ENCODE results near the gene ATE1. TPM values are rescaled to one million over a fixed set of nuclear protein-coding genes. Genes with fewer than 3 reads are reported as not detected.

ATE1 gene
- total and polyA plus RNA-seq, 2 of the 4 experiments (the other 2 are of a cell fraction) = 6.4 to 27.8 TPM

DNA sequence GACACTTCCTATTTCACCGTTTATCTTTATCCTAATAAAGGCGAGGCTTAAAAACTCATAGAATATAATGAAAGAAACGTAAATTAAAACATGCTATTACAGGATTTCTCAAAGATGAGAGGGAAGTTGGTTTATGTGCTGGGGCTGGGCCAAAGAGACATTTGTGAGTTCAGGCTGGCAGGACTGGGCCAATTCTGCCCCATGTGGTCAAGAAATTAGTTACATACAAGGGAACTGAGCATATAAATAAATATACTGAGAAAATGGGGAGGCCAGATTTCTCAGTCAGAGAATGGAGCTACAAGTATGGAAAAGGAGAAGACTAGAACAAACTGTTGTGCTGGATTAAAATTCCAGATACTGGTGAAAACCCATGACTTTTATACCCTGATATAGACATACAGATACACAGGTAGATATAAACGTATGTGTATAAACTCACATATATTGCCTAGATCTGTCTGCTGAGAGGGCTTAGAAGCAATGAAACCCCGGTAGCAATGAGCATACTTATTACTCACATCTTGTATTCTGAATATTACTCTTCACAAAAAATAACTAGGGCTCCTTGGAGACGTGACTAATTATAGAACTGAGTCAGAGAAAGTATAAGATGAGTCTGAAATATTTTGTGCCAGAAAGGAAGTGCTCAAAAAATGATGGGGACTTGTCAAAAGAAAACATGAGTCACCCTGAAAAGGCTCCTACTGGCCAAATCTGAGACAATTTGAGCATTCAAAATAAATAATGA lies 173.9 kb downstream of the ATE1 start:
- DNase-seq (peak; percentile 87), ATAC-seq (ENCODE audit: low read depth) (peak; percentile 92)
- Histone ChIP-seq H2AK5ac (ENCODE audit: low read depth, low read length) (no peak overlapping the region), H4K91ac (ENCODE audit: insufficient read depth, low read depth, low read length) (no peak overlapping the region), H4K8ac (ENCODE audit: low read depth in 2 of 2, low read length in 2 of 2) (no peak overlapping the region), H4K5ac (ENCODE audit: low read depth, low read length) (no peak overlapping the region), H2BK120ac (ENCODE audit: low read depth, low read length) (no peak overlapping the region), H3K4me2 (ENCODE audit: low read depth, low read length) (peak overlapping the region; percentile 59; the same call in 1 of the 2 replicates), H3K79me1 (ENCODE audit: low read depth in 1 of 2, low read length in 2 of 2) (no peaks in the 10 kb centered on the region), H2AK9ac (replicated peaks; ENCODE audit: low read depth, low read length, poor library complexity) (no peak overlapping the region), H2AFZ (replicated peaks; ENCODE audit: low read length, poor library complexity) (no peak overlapping the region), H3K4ac (ENCODE audit: low read depth, low read length) (no peak overlapping the region), H3K18ac (ENCODE audit: low read depth, low read length) (no peak overlapping the region), H3K4me3 (ENCODE audit: insufficient read depth, low read depth, low read length) (no peak overlapping the region), H3K36me3 (ENCODE audit: control insufficient read depth, insufficient read depth, low read length) (no peaks in the 10 kb centered on the region), H4K20me1 (ENCODE audit: insufficient read depth, low read length) (no peaks in the 10 kb centered on the region), H3K9me1 (ENCODE audit: insufficient read depth, low read length) (no peaks in the 10 kb centered on the region), H3K4me1 (ENCODE audit: control insufficient read depth, insufficient read depth, low read length) (no peaks in the 10 kb centered on the region), H2BK5ac (ENCODE audit: low read depth, low read length, poor library complexity, severe bottlenecking) (no peak overlapping the region), H2BK20ac (ENCODE audit: low read depth, low read length) (no peak overlapping the region), H3K56ac (ENCODE audit: extremely low read depth, insufficient read depth, low read length) (no peak overlapping the region), H3K9me3 (ENCODE audit: control insufficient read depth, insufficient read depth, low read length) (no peaks in the 10 kb centered on the region; the same call in 1 of the 2 replicates), H3K27me3 (ENCODE audit: control insufficient read depth, insufficient read depth, low read length) (no peaks in the 10 kb centered on the region), H3K14ac (replicated peaks; ENCODE audit: low read depth, low read length) (no peak overlapping the region), H3K27ac (ENCODE audit: insufficient read depth, low read length) (no peak overlapping the region), H3K9ac (ENCODE audit: low read depth, low read length) (no peak overlapping the region), H3K23ac (ENCODE audit: low read depth, low read length) (no peak overlapping the region), H2BK15ac (ENCODE audit: low read depth, low read length) (no peak overlapping the region)
- intact Hi-C loops (cut with micrococcal nuclease) = loop anchor here (5.0 kb wide), 1 partner anchor 807 kb away; no protein-coding TSS in a partner anchor
- TF ChIP-seq FOS (IDR thresholded peaks at IDR 0.05; ENCODE audit: low read depth, low read length) (peak; percentile 61; the same call in 1 of the 2 replicates), BHLHE40 (IDR thresholded peaks at IDR 0.05; ENCODE audit: low read depth, low read length) (peak; percentile 21; the same call in 1 of the 2 replicates), MAZ (IDR thresholded peaks at IDR 0.05; ENCODE audit: borderline replicate concordance, low read depth, low read length) (no peak), CHD1 (IDR thresholded peaks at IDR 0.05; ENCODE audit: low read depth, low read length) (no peak), RCOR1 (IDR thresholded peaks at IDR 0.05; ENCODE audit: insufficient replicate concordance, low read length) (no peak), RAD21 (IDR thresholded peaks at IDR 0.05; ENCODE audit: low read length) (peak; percentile 24; the same call in 1 of the 2 replicates), MXI1 (IDR thresholded peaks at IDR 0.05; ENCODE audit: borderline replicate concordance, low read depth, low read length) (no peak)
- TF ChIP-seq, protein P1, sequence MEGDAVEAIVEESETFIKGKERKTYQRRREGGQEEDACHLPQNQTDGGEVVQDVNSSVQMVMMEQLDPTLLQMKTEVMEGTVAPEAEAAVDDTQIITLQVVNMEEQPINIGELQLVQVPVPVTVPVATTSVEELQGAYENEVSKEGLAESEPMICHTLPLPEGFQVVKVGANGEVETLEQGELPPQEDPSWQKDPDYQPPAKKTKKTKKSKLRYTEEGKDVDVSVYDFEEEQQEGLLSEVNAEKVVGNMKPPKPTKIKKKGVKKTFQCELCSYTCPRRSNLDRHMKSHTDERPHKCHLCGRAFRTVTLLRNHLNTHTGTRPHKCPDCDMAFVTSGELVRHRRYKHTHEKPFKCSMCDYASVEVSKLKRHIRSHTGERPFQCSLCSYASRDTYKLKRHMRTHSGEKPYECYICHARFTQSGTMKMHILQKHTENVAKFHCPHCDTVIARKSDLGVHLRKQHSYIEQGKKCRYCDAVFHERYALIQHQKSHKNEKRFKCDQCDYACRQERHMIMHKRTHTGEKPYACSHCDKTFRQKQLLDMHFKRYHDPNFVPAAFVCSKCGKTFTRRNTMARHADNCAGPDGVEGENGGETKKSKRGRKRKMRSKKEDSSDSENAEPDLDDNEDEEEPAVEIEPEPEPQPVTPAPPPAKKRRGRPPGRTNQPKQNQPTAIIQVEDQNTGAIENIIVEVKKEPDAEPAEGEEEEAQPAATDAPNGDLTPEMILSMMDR (conservative IDR thresholded peaks at IDR 0.05; ENCODE audit: low read depth, low read length) = peak; percentile 48
- dilution Hi-C loops (cut with HindIII; ENCODE audit: low sequenced_read_pairs, unreplicated experiment) = no loop called here
- no CpG with 5 or more reads among the region's 6 CpGs for WGBS, 2 experiments (ENCODE audit: extremely low coverage in 2 of 2, insufficient read length in 1 of 2)
- BruUV-seq (replicated peaks) = no TSS peak
- in situ Hi-C loops (cut with MboI; ENCODE audit: low sequenced_read_pairs) = no loop called here
- ChIA-PET POLR2A (ENCODE audit: unreplicated experiment) (no interaction called here), CTCF (interaction anchor here (0.6 to 1.0 kb wide), 2 partner anchors 17 to 133 kb away, joined by 3 read pairs; no protein-coding TSS in a partner anchor)
